ENCODE measurements around the gene TNRC6C. TPM values are rescaled to one million over a fixed set of nuclear protein-coding genes. Genes with fewer than 3 reads are reported as not detected.

Gene TNRC6C
- total and polyA plus RNA-seq, 2 of the 13 experiments (the other 11 are each of a cell fraction or from before 2014, with no cell fraction given): 0.66 to 4.9 TPM

DNA sequence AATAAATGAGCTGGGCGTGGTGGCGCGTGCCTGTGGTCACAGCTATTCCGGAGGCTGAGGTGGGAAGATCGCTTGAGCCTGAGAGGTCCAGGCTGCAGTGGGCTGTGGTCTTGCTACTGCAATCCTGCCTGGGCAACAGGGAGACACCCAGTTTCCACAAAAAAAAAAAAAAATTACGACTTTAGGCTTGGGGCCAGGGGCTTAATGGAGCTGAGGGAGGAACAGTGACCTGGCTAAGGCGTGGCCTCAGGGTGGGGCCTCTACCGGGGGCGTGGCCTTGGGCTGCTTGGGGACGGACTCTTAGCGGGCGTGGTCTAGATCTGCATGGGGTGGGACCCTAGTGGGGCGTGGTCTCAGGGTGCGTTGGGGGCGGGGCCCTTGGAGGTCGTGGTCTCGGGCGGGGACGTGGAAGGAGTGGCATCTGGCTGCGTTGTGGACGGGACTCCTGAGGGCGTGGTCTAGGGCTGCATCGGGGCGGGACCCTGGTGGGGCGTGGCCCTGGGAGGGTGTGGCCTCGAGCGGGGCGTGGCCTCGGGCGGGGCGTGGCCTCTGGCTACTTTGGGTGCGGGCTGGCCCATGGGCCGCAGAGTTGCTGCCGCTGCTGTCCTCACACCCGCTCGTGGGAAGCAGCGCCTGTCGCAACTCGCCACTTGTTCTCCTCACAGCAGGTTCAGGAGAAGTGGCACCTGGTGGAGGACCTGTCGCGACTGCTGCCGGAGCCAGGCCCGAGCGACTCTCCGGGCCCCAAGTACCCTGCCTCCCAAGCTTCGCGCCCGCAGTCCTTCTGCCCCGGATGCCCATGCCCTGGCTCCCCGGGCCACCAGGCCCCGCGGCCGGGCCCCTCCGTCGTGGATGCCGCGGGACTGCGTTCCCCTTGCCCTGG lies 181.9 kb downstream of the TNRC6C start (continued):
- TF ChIP-seq, protein P1, sequence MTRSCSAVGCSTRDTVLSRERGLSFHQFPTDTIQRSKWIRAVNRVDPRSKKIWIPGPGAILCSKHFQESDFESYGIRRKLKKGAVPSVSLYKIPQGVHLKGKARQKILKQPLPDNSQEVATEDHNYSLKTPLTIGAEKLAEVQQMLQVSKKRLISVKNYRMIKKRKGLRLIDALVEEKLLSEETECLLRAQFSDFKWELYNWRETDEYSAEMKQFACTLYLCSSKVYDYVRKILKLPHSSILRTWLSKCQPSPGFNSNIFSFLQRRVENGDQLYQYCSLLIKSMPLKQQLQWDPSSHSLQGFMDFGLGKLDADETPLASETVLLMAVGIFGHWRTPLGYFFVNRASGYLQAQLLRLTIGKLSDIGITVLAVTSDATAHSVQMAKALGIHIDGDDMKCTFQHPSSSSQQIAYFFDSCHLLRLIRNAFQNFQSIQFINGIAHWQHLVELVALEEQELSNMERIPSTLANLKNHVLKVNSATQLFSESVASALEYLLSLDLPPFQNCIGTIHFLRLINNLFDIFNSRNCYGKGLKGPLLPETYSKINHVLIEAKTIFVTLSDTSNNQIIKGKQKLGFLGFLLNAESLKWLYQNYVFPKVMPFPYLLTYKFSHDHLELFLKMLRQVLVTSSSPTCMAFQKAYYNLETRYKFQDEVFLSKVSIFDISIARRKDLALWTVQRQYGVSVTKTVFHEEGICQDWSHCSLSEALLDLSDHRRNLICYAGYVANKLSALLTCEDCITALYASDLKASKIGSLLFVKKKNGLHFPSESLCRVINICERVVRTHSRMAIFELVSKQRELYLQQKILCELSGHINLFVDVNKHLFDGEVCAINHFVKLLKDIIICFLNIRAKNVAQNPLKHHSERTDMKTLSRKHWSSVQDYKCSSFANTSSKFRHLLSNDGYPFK (CRISPR knock-in tag; IDR thresholded peaks at IDR 0.05; ENCODE audit: borderline replicate concordance): no peak; the same call in 1 of the 2 replicates
- TF ChIP-seq ZNF160 (CRISPR knock-in tag; IDR thresholded peaks at IDR 0.05): no peak
- TF ChIP-seq CAMTA2 (CRISPR knock-in tag; IDR thresholded peaks at IDR 0.05; ENCODE audit: borderline replicate concordance): peak; percentile 84; the same call in 1 of the 2 replicates
- TF ChIP-seq, protein P2, sequence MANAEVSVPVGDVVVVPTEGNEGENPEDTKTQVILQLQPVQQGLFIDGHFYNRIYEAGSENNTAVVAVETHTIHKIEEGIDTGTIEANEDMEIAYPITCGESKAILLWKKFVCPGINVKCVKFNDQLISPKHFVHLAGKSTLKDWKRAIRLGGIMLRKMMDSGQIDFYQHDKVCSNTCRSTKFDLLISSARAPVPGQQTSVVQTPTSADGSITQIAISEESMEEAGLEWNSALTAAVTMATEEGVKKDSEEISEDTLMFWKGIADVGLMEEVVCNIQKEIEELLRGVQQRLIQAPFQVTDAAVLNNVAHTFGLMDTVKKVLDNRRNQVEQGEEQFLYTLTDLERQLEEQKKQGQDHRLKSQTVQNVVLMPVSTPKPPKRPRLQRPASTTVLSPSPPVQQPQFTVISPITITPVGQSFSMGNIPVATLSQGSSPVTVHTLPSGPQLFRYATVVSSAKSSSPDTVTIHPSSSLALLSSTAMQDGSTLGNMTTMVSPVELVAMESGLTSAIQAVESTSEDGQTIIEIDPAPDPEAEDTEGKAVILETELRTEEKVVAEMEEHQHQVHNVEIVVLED (CRISPR knock-in tag; IDR thresholded peaks at IDR 0.05; ENCODE audit: borderline replicate concordance): peak; percentile 73
- no peak for TF ChIP-seq NCOA5 (CRISPR knock-in tag; IDR thresholded peaks at IDR 0.05)
- TF ChIP-seq HDAC1 (CRISPR knock-in tag; IDR thresholded peaks at IDR 0.05): peak; percentile 51; the same call in 1 of the 2 replicates
- no peak for TF ChIP-seq ATAD3A (CRISPR knock-in tag; IDR thresholded peaks at IDR 0.05)
- TF ChIP-seq CEBPB (IDR thresholded peaks at IDR 0.05; ENCODE audit: borderline replicate concordance, low read depth, low read length): no peak
- TF ChIP-seq EP300 (IDR thresholded peaks at IDR 0.05; ENCODE audit: low read depth in 2 of 2, low read length in 2 of 2): no peak
- no peak; the same call in 1 of the 2 replicates for TF ChIP-seq EP300 (CRISPR knock-in tag; IDR thresholded peaks at IDR 0.05; ENCODE audit: borderline replicate concordance)
- TF ChIP-seq ZNF33A (CRISPR knock-in tag; IDR thresholded peaks at IDR 0.05; ENCODE audit: borderline replicate concordance): no peak
- TF ChIP-seq, protein P3, sequence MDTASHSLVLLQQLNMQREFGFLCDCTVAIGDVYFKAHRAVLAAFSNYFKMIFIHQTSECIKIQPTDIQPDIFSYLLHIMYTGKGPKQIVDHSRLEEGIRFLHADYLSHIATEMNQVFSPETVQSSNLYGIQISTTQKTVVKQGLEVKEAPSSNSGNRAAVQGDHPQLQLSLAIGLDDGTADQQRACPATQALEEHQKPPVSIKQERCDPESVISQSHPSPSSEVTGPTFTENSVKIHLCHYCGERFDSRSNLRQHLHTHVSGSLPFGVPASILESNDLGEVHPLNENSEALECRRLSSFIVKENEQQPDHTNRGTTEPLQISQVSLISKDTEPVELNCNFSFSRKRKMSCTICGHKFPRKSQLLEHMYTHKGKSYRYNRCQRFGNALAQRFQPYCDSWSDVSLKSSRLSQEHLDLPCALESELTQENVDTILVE (CRISPR knock-in tag; IDR thresholded peaks at IDR 0.05): no peak
- peak; percentile 62; the same call in 1 of the 2 replicates for TF ChIP-seq ARNT2 (CRISPR knock-in tag; IDR thresholded peaks at IDR 0.05; ENCODE audit: low read depth)
- 0 out of 2 replicates have a peak, but pooled peaks have one; percentile 35 for TF ChIP-seq MED1 (CRISPR knock-in tag; IDR thresholded peaks at IDR 0.05)
- TF ChIP-seq, protein P4, sequence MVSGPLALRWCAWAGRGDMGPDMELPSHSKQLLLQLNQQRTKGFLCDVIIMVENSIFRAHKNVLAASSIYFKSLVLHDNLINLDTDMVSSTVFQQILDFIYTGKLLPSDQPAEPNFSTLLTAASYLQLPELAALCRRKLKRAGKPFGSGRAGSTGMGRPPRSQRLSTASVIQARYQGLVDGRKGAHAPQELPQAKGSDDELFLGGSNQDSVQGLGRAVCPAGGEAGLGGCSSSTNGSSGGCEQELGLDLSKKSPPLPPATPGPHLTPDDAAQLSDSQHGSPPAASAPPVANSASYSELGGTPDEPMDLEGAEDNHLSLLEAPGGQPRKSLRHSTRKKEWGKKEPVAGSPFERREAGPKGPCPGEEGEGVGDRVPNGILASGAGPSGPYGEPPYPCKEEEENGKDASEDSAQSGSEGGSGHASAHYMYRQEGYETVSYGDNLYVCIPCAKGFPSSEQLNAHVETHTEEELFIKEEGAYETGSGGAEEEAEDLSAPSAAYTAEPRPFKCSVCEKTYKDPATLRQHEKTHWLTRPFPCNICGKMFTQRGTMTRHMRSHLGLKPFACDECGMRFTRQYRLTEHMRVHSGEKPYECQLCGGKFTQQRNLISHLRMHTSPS (CRISPR knock-in tag; IDR thresholded peaks at IDR 0.05; ENCODE audit: low read depth): no peak
- no peak for TF ChIP-seq LCORL (IDR thresholded peaks at IDR 0.05)
- peak; percentile 21; the same call in 1 of the 2 replicates for TF ChIP-seq LCORL (CRISPR knock-in tag; IDR thresholded peaks at IDR 0.05)
- no peak for TF ChIP-seq ZBTB1 (CRISPR knock-in tag; IDR thresholded peaks at IDR 0.05; ENCODE audit: borderline replicate concordance)
- no peak for TF ChIP-seq SIX4 (CRISPR knock-in tag; IDR thresholded peaks at IDR 0.05)
- no peak for TF ChIP-seq ZC3H4 (CRISPR knock-in tag; IDR thresholded peaks at IDR 0.05; ENCODE audit: borderline replicate concordance)
- TF ChIP-seq, protein P5, sequence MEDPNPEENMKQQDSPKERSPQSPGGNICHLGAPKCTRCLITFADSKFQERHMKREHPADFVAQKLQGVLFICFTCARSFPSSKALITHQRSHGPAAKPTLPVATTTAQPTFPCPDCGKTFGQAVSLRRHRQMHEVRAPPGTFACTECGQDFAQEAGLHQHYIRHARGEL (CRISPR knock-in tag; IDR thresholded peaks at IDR 0.05): no peak
